IPS DF 4.7 (cell line): ENCODE data around the gene MATN3.

ENCODE experiments used
- DNase-seq: peaks from one replicate; pipeline ENCODE4 v3.0.0-alpha.2; 2013; ENCODE audit warnings: low spot score; ENCODE audit errors: extremely low read depth

Gene MATN3

GRCh38 chr2:20035955-20036666 is 23.6 kb upstream of the MATN3 start:
- DNase-seq = no peak

- DNase-seq = no peak
These were observed 22.4 kb upstream of the MATN3 start for GRCh38 chr2:20034821-20035220.

GRCh38 chr2:20034218-20034617 is 21.8 kb upstream of the MATN3 start:
- DNase-seq = no peak

- DNase-seq = no peak
These were observed 20.9 kb upstream of the MATN3 start for GRCh38 chr2:20033322-20033721.

GRCh38 chr2:20030224-20030623 is 17.8 kb upstream of the MATN3 start:
- no peak for DNase-seq

- DNase-seq = no peak
These were observed 15.4 kb upstream of the MATN3 start for GRCh38 chr2:20027705-20028434.

- no peak for DNase-seq
These were observed 14.8 kb upstream of the MATN3 start for GRCh38 chr2:20027260-20027677.

- DNase-seq = no peak
These were observed 12.8 kb upstream of the MATN3 start for GRCh38 chr2:20025065-20025786.

- no peak for DNase-seq
These were observed 11.2 kb upstream of the MATN3 start for GRCh38 chr2:20023688-20024087.

- DNase-seq = no peak
These were observed 9.0 kb upstream of the MATN3 start for GRCh38 chr2:20021405-20022009.

- no peak for DNase-seq
These were observed 7.3 kb upstream of the MATN3 start for GRCh38 chr2:20019747-20020146.

- DNase-seq = no peak
These were observed 6.2 kb upstream of the MATN3 start for GRCh38 chr2:20018601-20019152.

GRCh38 chr2:20016346-20016745 is 3.9 kb upstream of the MATN3 start:
- no peak for DNase-seq

- DNase-seq = no peak
These were observed 3.1 kb upstream of the MATN3 start for GRCh38 chr2:20015482-20016083.

GRCh38 chr2:20013126-20013849 is 820 bp upstream of the MATN3 start:
- no peak for DNase-seq

GRCh38 chr2:20012032-20012281 is 511 bp downstream of the MATN3 start:
- no peak for DNase-seq

- no peak for DNase-seq
These were observed 1.0 kb downstream of the MATN3 start for GRCh38 chr2:20011276-20012031.

GRCh38 chr2:20008703-20009102 is 3.8 kb downstream of the MATN3 start:
- DNase-seq = no peak

GRCh38 chr2:20005891-20006470 is 6.5 kb downstream of the MATN3 start:
- DNase-seq = no peak
